Measurements from ENCODE around the gene GJB2.

DNA sequence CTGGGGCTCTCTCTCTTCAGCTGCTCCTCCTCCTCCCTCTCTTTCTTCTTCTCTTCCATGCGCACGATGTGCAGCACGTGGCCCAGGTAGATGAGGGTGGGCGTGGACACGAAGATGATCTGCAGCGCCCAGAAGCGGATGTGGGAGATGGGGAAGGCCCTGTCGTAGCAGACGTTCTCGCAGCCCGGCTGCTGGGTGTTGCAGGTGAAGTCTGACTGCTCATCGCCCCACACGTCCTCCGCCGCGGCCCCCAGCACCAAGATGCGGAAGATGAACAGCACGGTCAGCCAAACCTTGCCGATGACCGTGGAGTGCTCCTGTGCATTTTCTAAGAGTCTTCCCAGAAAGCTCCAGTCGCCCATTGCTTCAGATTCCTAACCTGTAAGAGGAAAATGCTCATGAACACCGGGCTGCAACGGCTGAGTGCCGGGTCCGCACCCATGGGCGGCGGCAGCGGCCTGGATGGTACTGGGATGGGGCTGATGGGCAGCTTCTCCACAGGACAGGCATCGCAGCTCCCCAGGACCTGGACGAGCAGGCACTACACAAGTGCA lies 49.7 kb downstream of the GJB2 start:
- TF ChIP-seq, protein P1, sequence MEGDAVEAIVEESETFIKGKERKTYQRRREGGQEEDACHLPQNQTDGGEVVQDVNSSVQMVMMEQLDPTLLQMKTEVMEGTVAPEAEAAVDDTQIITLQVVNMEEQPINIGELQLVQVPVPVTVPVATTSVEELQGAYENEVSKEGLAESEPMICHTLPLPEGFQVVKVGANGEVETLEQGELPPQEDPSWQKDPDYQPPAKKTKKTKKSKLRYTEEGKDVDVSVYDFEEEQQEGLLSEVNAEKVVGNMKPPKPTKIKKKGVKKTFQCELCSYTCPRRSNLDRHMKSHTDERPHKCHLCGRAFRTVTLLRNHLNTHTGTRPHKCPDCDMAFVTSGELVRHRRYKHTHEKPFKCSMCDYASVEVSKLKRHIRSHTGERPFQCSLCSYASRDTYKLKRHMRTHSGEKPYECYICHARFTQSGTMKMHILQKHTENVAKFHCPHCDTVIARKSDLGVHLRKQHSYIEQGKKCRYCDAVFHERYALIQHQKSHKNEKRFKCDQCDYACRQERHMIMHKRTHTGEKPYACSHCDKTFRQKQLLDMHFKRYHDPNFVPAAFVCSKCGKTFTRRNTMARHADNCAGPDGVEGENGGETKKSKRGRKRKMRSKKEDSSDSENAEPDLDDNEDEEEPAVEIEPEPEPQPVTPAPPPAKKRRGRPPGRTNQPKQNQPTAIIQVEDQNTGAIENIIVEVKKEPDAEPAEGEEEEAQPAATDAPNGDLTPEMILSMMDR (IDR thresholded peaks at IDR 0.05; ENCODE audit: poor library complexity), result no peak
- TF ChIP-seq EZH2 (IDR thresholded peaks at IDR 0.05; ENCODE audit: borderline replicate concordance), result no peak
- TF ChIP-seq EZH2phosphoT487 (IDR thresholded peaks at IDR 0.05; ENCODE audit: low read depth, severe bottlenecking, unreplicated experiment), result no peak

Measured in hepatocyte (in vitro differentiated cells).